DOHH2 (cell line): ENCODE results near the gene CDK17.

Source experiments
- H3F3A ChIP-seq: fragments of 200-600 bp; sonication (generic), shearing (Covaris generic); 2 replicates; pipeline ENCODE4 v1.6.0; 2016; ENCODE audit warnings: antibody characterized with exemption, mild to moderate bottlenecking; ENCODE audit not compliant: control insufficient read depth, insufficient read depth
- H3K27ac ChIP-seq: fragments of 200-600 bp; sonication (generic); 2 replicates; pipeline ENCODE4 v1.5.1; 2014; ENCODE audit warnings: low read depth, mild to moderate bottlenecking, low read length, moderate library complexity
- H3K27me3 ChIP-seq: fragments of 200-600 bp; sonication (generic); 2 replicates; pipeline ENCODE4 v1.6.1; 2014; ENCODE audit warnings: mild to moderate bottlenecking, low read length, mixed read lengths; ENCODE audit not compliant: control insufficient read depth
- H3K36me3 ChIP-seq: fragments of 200-600 bp; sonication (generic); 2 replicates; pipeline ENCODE4 v1.6.1; 2014; ENCODE audit warnings: mild to moderate bottlenecking, low read length, moderate library complexity, mixed read lengths; ENCODE audit not compliant: control insufficient read depth
- H3K4me1 ChIP-seq: fragments of 200-600 bp; sonication (generic); 2 replicates; pipeline ENCODE4 v1.6.1; 2014; ENCODE audit warnings: mild to moderate bottlenecking, low read length, mixed read lengths; ENCODE audit not compliant: control insufficient read depth
- H3K4me2 ChIP-seq: fragments of 200-600 bp; sonication (generic); 2 replicates; pipeline ENCODE4 v1.6.0; 2014; ENCODE audit warnings: mild to moderate bottlenecking, low read length, moderate library complexity
- H3K4me3 ChIP-seq: fragments of 200-600 bp; sonication (generic); 2 replicates; pipeline ENCODE4 v1.5.1; 2014; ENCODE audit warnings: mild to moderate bottlenecking, low read length, mixed read lengths
- H3K79me2 ChIP-seq: fragments of 200-600 bp; sonication (generic); 2 replicates; pipeline ENCODE4 v1.6.1; 2014; ENCODE audit warnings: mild to moderate bottlenecking, low read length, mixed read lengths; ENCODE audit not compliant: control insufficient read depth
- H3K9me2 ChIP-seq: fragments of 200-600 bp; sonication (generic); replicated peaks from 2 replicates; pipeline ENCODE4 v1.6.1; 2014; ENCODE audit warnings: mild to moderate bottlenecking, low read length, mixed read lengths; ENCODE audit not compliant: control insufficient read depth
- H3K9me3 ChIP-seq: fragments of 200-600 bp; sonication (generic); 2 replicates; pipeline ENCODE4 v1.6.1; 2014; ENCODE audit warnings: antibody characterized with exemption, low read length, mixed read lengths; ENCODE audit not compliant: control insufficient read depth, insufficient read depth
- H4K20me1 ChIP-seq: fragments of 200-600 bp; sonication (generic); 2 replicates; pipeline ENCODE4 v1.6.0; 2014; ENCODE audit warnings: low read depth, mild to moderate bottlenecking, antibody characterized with exemption, low read length, moderate library complexity; ENCODE audit not compliant: control insufficient read depth, insufficient read depth
- EZH2phosphoT487 ChIP-seq: fragments of 200-600 bp; sonication (generic); IDR thresholded peaks from 2 replicates; pipeline ENCODE4 v1.6.1; 2017; ENCODE audit warnings: borderline replicate concordance, mild to moderate bottlenecking, antibody characterized with exemption, low read length, moderate library complexity, mixed read lengths
- TF ChIP-seq, protein P1 (sequence below): fragments of 200-600 bp; sonication (generic); IDR thresholded peaks from one replicate; pipeline ENCODE4 v1.5.1; 2014; ENCODE audit warnings: antibody characterized with exemption, mild to moderate bottlenecking, low read depth, low read length; ENCODE audit not compliant: poor library complexity, severe bottlenecking

CDK17 gene

DNA sequence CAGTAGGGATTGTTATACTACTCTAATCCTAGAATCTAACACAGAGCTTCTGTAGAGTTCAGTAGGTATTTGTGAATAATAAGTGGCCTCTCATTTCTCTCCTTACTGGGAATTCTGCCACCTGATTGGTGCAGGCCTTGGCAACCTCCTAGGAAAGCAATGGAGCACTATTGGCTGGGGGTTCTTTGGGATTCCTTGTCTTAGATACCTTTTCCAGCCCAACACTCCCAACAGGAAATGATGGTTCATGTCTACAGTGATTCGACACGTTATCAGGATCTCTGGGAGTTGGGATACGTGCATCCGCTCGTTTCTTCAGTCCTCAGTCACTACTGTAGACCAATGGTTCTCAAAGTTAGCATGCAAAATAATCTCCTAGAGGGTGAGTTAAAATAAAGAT, 138.7 kb downstream of the CDK17 start:
- peaks cover 12% of the 10 kb centered on the region for H3K4me1 ChIP-seq
- H3K9me3 ChIP-seq, result no peaks in the 10 kb centered on the region
- H3K27me3 ChIP-seq, result no peaks in the 10 kb centered on the region
- TF ChIP-seq, protein P1, sequence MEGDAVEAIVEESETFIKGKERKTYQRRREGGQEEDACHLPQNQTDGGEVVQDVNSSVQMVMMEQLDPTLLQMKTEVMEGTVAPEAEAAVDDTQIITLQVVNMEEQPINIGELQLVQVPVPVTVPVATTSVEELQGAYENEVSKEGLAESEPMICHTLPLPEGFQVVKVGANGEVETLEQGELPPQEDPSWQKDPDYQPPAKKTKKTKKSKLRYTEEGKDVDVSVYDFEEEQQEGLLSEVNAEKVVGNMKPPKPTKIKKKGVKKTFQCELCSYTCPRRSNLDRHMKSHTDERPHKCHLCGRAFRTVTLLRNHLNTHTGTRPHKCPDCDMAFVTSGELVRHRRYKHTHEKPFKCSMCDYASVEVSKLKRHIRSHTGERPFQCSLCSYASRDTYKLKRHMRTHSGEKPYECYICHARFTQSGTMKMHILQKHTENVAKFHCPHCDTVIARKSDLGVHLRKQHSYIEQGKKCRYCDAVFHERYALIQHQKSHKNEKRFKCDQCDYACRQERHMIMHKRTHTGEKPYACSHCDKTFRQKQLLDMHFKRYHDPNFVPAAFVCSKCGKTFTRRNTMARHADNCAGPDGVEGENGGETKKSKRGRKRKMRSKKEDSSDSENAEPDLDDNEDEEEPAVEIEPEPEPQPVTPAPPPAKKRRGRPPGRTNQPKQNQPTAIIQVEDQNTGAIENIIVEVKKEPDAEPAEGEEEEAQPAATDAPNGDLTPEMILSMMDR, result no peak
- TF ChIP-seq EZH2phosphoT487, result no peak
- no peaks in the 10 kb centered on the region for H3F3A ChIP-seq
- H3K36me3 ChIP-seq, result peaks cover 40% of the 10 kb centered on the region
- no peak overlapping the region for H3K4me2 ChIP-seq
- H3K79me2 ChIP-seq, result no peaks in the 10 kb centered on the region
- no peaks in the 10 kb centered on the region for H3K9me2 ChIP-seq
- no peak overlapping the region for H3K4me3 ChIP-seq
- 0 out of 2 replicates have a peak, but pooled peaks cover 4% of the 10 kb centered on the region for H4K20me1 ChIP-seq
- no peak overlapping the region for H3K27ac ChIP-seq

GRCh38 chr12:96260644-96261043, 139.6 kb downstream of the CDK17 start:
- Histone ChIP-seq H3K9me2 (no peaks in the 10 kb centered on the region), H3K4me2 (no peak overlapping the region), H3K36me3 (peaks cover 40% of the 10 kb centered on the region), H3K4me1 (peaks cover 12% of the 10 kb centered on the region), H3F3A (no peaks in the 10 kb centered on the region), H4K20me1 (0 out of 2 replicates have a peak, but pooled peaks cover 4% of the 10 kb centered on the region), H3K27ac (no peak overlapping the region), H3K4me3 (no peak overlapping the region), H3K27me3 (no peaks in the 10 kb centered on the region), H3K9me3 (no peaks in the 10 kb centered on the region), H3K79me2 (no peaks in the 10 kb centered on the region)
- TF ChIP-seq, protein P1, result no peak
- no peak for TF ChIP-seq EZH2phosphoT487

- H3K79me2 ChIP-seq, result no peaks in the 10 kb centered on the region
- H3K9me3 ChIP-seq, result no peaks in the 10 kb centered on the region
- H3K27me3 ChIP-seq, result no peaks in the 10 kb centered on the region
- TF ChIP-seq, protein P1, result no peak
- TF ChIP-seq EZH2phosphoT487, result no peak
- H3F3A ChIP-seq, result no peaks in the 10 kb centered on the region
- H3K4me3 ChIP-seq, result no peak overlapping the region
- H3K4me1 ChIP-seq, result peaks cover 12% of the 10 kb centered on the region
- 0 out of 2 replicates have a peak, but pooled peaks cover 4% of the 10 kb centered on the region for H4K20me1 ChIP-seq
- peaks cover 40% of the 10 kb centered on the region for H3K36me3 ChIP-seq
- H3K27ac ChIP-seq, result no peak overlapping the region
- H3K4me2 ChIP-seq, result no peak overlapping the region
- no peaks in the 10 kb centered on the region for H3K9me2 ChIP-seq
Observed at GRCh38 chr12:96260231-96260630, 140.0 kb downstream of the CDK17 start.
